ENCODE results near the gene PARM1.

Gene PARM1

GRCh38 chr4:74942251-74942917 lies 9.5 kb downstream of the PARM1 start:
- Histone ChIP-seq H3K4me3 (ENCODE audit: low read length) (no peak overlapping the region), H3K27me3 (replicated peaks; ENCODE audit: insufficient read depth, low read length) (no peaks in the 10 kb centered on the region), H4K20me1 (ENCODE audit: insufficient read depth, low read length) (no peaks in the 10 kb centered on the region), H3K4me1 (ENCODE audit: low read length) (peaks cover 8% of the 10 kb centered on the region), H3K79me2 (ENCODE audit: low read length) (peaks cover 92% of the 10 kb centered on the region), H3F3A (ENCODE audit: insufficient read depth, low read length) (peaks cover 15% of the 10 kb centered on the region), H3K36me3 (replicated peaks; ENCODE audit: insufficient read depth, low read length) (no peaks in the 10 kb centered on the region; the same call in 1 of the 2 replicates), H3K9me3 (replicated peaks; ENCODE audit: insufficient read depth, low read length) (no peaks in the 10 kb centered on the region), H3K9ac (ENCODE audit: low read length) (no peak overlapping the region), H3K4me2 (ENCODE audit: low read depth, low read length) (no peak overlapping the region), H3K27ac (ENCODE audit: low read length) (no peak overlapping the region), H3K9me2 (replicated peaks; ENCODE audit: insufficient read depth, low read length) (no peaks in the 10 kb centered on the region), H2AFZ (ENCODE audit: low read length) (no peak overlapping the region)
- TF ChIP-seq EZH2phosphoT487 (IDR thresholded peaks at IDR 0.05; ENCODE audit: low read length) (no peak), CTCF (IDR thresholded peaks at IDR 0.05; ENCODE audit: low read length) (no peak), EZH2 (optimal IDR thresholded peaks at IDR 0.05; ENCODE audit: low read depth, low read length) (no peak)
- no peak for DNase-seq

- no peaks in the 10 kb centered on the region for H4K20me1 ChIP-seq (ENCODE audit: insufficient read depth, low read length)
- H3K4me2 ChIP-seq (ENCODE audit: low read depth, low read length) = no peak overlapping the region
- H3K27ac ChIP-seq (ENCODE audit: low read length) = no peak overlapping the region
- H3K9me2 ChIP-seq (replicated peaks; ENCODE audit: insufficient read depth, low read length) = no peaks in the 10 kb centered on the region
- no peaks in the 10 kb centered on the region; the same call in 1 of the 2 replicates for H3K36me3 ChIP-seq (replicated peaks; ENCODE audit: insufficient read depth, low read length)
- peaks cover 8% of the 10 kb centered on the region for H3K4me1 ChIP-seq (ENCODE audit: low read length)
- no peak overlapping the region for H3K4me3 ChIP-seq (ENCODE audit: low read length)
- TF ChIP-seq CTCF (IDR thresholded peaks at IDR 0.05; ENCODE audit: low read length) = no peak
- no peak for TF ChIP-seq EZH2 (optimal IDR thresholded peaks at IDR 0.05; ENCODE audit: low read depth, low read length)
- no peak for TF ChIP-seq EZH2phosphoT487 (IDR thresholded peaks at IDR 0.05; ENCODE audit: low read length)
- H3K9ac ChIP-seq (ENCODE audit: low read length) = no peak overlapping the region
- H3K9me3 ChIP-seq (replicated peaks; ENCODE audit: insufficient read depth, low read length) = no peaks in the 10 kb centered on the region
- H3F3A ChIP-seq (ENCODE audit: insufficient read depth, low read length) = peaks cover 15% of the 10 kb centered on the region
- H3K79me2 ChIP-seq (ENCODE audit: low read length) = peaks cover 91% of the 10 kb centered on the region
- H3K27me3 ChIP-seq (replicated peaks; ENCODE audit: insufficient read depth, low read length) = no peaks in the 10 kb centered on the region
- no peak for DNase-seq
- H2AFZ ChIP-seq (ENCODE audit: low read length) = no peak overlapping the region
Measured at GRCh38 chr4:74942918-74943253, 10.0 kb downstream of the PARM1 start.

- no peaks in the 10 kb centered on the region for H3K27me3 ChIP-seq (replicated peaks; ENCODE audit: insufficient read depth, low read length)
- peaks cover 8% of the 10 kb centered on the region for H3K4me1 ChIP-seq (ENCODE audit: low read length)
- TF ChIP-seq EZH2 (optimal IDR thresholded peaks at IDR 0.05; ENCODE audit: low read depth, low read length) = no peak
- TF ChIP-seq CTCF (IDR thresholded peaks at IDR 0.05; ENCODE audit: low read length) = no peak
- no peak for TF ChIP-seq EZH2phosphoT487 (IDR thresholded peaks at IDR 0.05; ENCODE audit: low read length)
- no peaks in the 10 kb centered on the region; the same call in 1 of the 2 replicates for H3K36me3 ChIP-seq (replicated peaks; ENCODE audit: insufficient read depth, low read length)
- H3K27ac ChIP-seq (ENCODE audit: low read length) = no peak overlapping the region; the same call in 1 of the 2 replicates
- no peak overlapping the region for H2AFZ ChIP-seq (ENCODE audit: low read length)
- DNase-seq = peak; percentile 75
- H3K9me2 ChIP-seq (replicated peaks; ENCODE audit: insufficient read depth, low read length) = no peaks in the 10 kb centered on the region
- no peaks in the 10 kb centered on the region for H3K9me3 ChIP-seq (replicated peaks; ENCODE audit: insufficient read depth, low read length)
- H3K79me2 ChIP-seq (ENCODE audit: low read length) = peaks cover 83% of the 10 kb centered on the region
- H3F3A ChIP-seq (ENCODE audit: insufficient read depth, low read length) = peaks cover 15% of the 10 kb centered on the region
- no peak overlapping the region for H3K4me2 ChIP-seq (ENCODE audit: low read depth, low read length)
- no peak overlapping the region for H3K9ac ChIP-seq (ENCODE audit: low read length)
- no peak overlapping the region for H3K4me3 ChIP-seq (ENCODE audit: low read length)
- no peaks in the 10 kb centered on the region for H4K20me1 ChIP-seq (ENCODE audit: insufficient read depth, low read length)
Measured at GRCh38 chr4:74944354-74944793, 11.5 kb downstream of the PARM1 start.

All from MM.1S (cell line).